WTC11 (cell line): Measurements from ENCODE around the gene SALL3. TPM values are rescaled to one million over a fixed set of nuclear protein-coding genes. Genes with fewer than 3 reads are reported as not detected.

ENCODE experiments used
- ATAC-seq: fragments of 200-7000 bp; cut with Tn5 transposase; 2 replicates; pipeline ENCODE4 v1.10.0; 2021; ENCODE audit warnings: mild to moderate bottlenecking, moderate library complexity
- CTCF ChIA-PET: fragments of 300-600 bp; sonication (Branson Sonifier 250); formaldehyde crosslinking; loops from one replicate; lab custom pipeline; 2021; ENCODE audit warnings: antibody characterized with exemption; lab: Charles Lee
- POLR2A ChIA-PET: fragments of 350-600 bp; sonication (Branson Sonifier 250); formaldehyde crosslinking; loops from one replicate; lab custom pipeline; 2021; ENCODE audit warnings: antibody characterized with exemption; lab: Charles Lee
- DNase-seq: peaks from one replicate; pipeline ENCODE4 v3.0.0; 2021; ENCODE audit warnings: low spot score
- H3K27ac Mint-ChIP-seq: 2 replicates; pipeline ENCODE4 v1.8.0; 2021; ENCODE audit warnings: mixed read lengths
- H3K27me3 Mint-ChIP-seq: 2 replicates; pipeline ENCODE4 v1.8.0; 2021; ENCODE audit warnings: low read depth, mild to moderate bottlenecking, moderate library complexity, mixed read lengths
- H3K36me3 Mint-ChIP-seq: 2 replicates; pipeline ENCODE4 v1.8.0; 2021; ENCODE audit warnings: mixed read lengths
- H3K4me1 Mint-ChIP-seq: 2 replicates; pipeline ENCODE4 v1.8.0; 2022; ENCODE audit warnings: mixed read lengths
- H3K4me3 Mint-ChIP-seq: 2 replicates; pipeline ENCODE4 v1.8.0; 2021; ENCODE audit warnings: mild to moderate bottlenecking, moderate library complexity, mixed read lengths
- H3K9me3 Mint-ChIP-seq: 2 replicates; pipeline ENCODE4 v1.8.0; 2021; ENCODE audit warnings: mixed read lengths
- AFF4 ChIP-seq: sonication (generic); formaldehyde crosslinking; IDR thresholded peaks from 2 replicates; pipeline ENCODE4 v1.8.1; 2023; ENCODE audit warnings: mild to moderate bottlenecking, missing genetic modification reagents, borderline replicate concordance
- ATF2 ChIP-seq: sonication (generic); formaldehyde crosslinking; IDR thresholded peaks from 2 replicates; pipeline ENCODE4 v1.8.1; 2022; ENCODE audit warnings: low read depth, missing genetic modification reagents, borderline replicate concordance
- CREB1 ChIP-seq: sonication (generic); formaldehyde crosslinking; IDR thresholded peaks from 2 replicates; pipeline ENCODE4 v1.8.0; 2023; ENCODE audit warnings: mild to moderate bottlenecking, missing genetic modification reagents
- ESRRA ChIP-seq: sonication (generic); formaldehyde crosslinking; IDR thresholded peaks from 2 replicates; pipeline ENCODE4 v1.8.1; 2022; ENCODE audit warnings: mild to moderate bottlenecking, missing genetic modification reagents, borderline replicate concordance
- ETV6 ChIP-seq: sonication (generic); formaldehyde crosslinking; IDR thresholded peaks from 2 replicates; pipeline ENCODE4 v1.8.1; 2022; ENCODE audit warnings: mild to moderate bottlenecking, missing genetic modification reagents
- FOXJ3 ChIP-seq: sonication (generic); formaldehyde crosslinking; IDR thresholded peaks from 2 replicates; pipeline ENCODE4 v1.9.0; 2021; ENCODE audit warnings: missing genetic modification reagents, mild to moderate bottlenecking, borderline replicate concordance
- FOXP1 ChIP-seq: sonication (generic); formaldehyde crosslinking; IDR thresholded peaks from 2 replicates; pipeline ENCODE4 v1.8.0; 2022; ENCODE audit warnings: missing genetic modification reagents, mild to moderate bottlenecking, moderate library complexity, borderline replicate concordance
- GRHL2 ChIP-seq: fragments of 250-450 bp; sonication (Bioruptor Pico); IDR thresholded peaks from 2 replicates; pipeline ENCODE4 v1.8.0; 2022; ENCODE audit warnings: mild to moderate bottlenecking, moderate library complexity; ENCODE audit not compliant: insufficient replicate concordance, severe bottlenecking
- GTF2I ChIP-seq: fragments of 250-450 bp; sonication (Bioruptor Pico); conservative IDR thresholded peaks from 2 replicates; pipeline ENCODE4 v1.4.0; 2021; ENCODE audit warnings: mild to moderate bottlenecking
- HMGXB4 ChIP-seq: sonication (generic); formaldehyde crosslinking; IDR thresholded peaks from 2 replicates; pipeline ENCODE4 v1.8.1; 2023; ENCODE audit warnings: mild to moderate bottlenecking, moderate library complexity, missing genetic modification reagents
- IRF1 ChIP-seq: sonication (generic); formaldehyde crosslinking; IDR thresholded peaks from 2 replicates; pipeline ENCODE4 v1.8.0; 2023; ENCODE audit warnings: missing genetic modification reagents
- JAZF1 ChIP-seq: fragments of 250-450 bp; sonication (Bioruptor Pico); IDR thresholded peaks from 2 replicates; pipeline ENCODE4 v1.9.0; 2021; ENCODE audit warnings: moderate library complexity, mild to moderate bottlenecking, inconsistent platforms
- MYBL2 ChIP-seq: sonication (generic); formaldehyde crosslinking; IDR thresholded peaks from 2 replicates; pipeline ENCODE4 v1.8.1; 2023; ENCODE audit warnings: mild to moderate bottlenecking, moderate library complexity, missing genetic modification reagents
- NFE2L1 ChIP-seq: sonication (generic); formaldehyde crosslinking; IDR thresholded peaks from 2 replicates; pipeline ENCODE4 v1.8.1; 2023; ENCODE audit warnings: missing genetic modification reagents
- NFYB ChIP-seq: sonication (generic); formaldehyde crosslinking; conservative IDR thresholded peaks from 2 replicates; pipeline ENCODE4 v1.8.0; 2022; ENCODE audit warnings: low read depth, missing genetic modification reagents
- PRDM15 ChIP-seq: sonication (generic); formaldehyde crosslinking; IDR thresholded peaks from 2 replicates; pipeline ENCODE4 v1.8.0; 2022; ENCODE audit warnings: missing genetic modification reagents
- RELA ChIP-seq: sonication (generic); formaldehyde crosslinking; IDR thresholded peaks from 2 replicates; pipeline ENCODE4 v1.8.1; 2022; ENCODE audit warnings: missing genetic modification reagents, mild to moderate bottlenecking, borderline replicate concordance
- SMAD3 ChIP-seq: sonication (generic); formaldehyde crosslinking; IDR thresholded peaks from 2 replicates; pipeline ENCODE4 v1.8.0; 2022; ENCODE audit warnings: missing genetic modification reagents, mild to moderate bottlenecking, borderline replicate concordance
- SP1 ChIP-seq: sonication (generic); formaldehyde crosslinking; conservative IDR thresholded peaks from 2 replicates; pipeline ENCODE4 v1.8.1; 2022; ENCODE audit warnings: missing genetic modification reagents
- USF1 ChIP-seq: sonication (generic); formaldehyde crosslinking; IDR thresholded peaks from 2 replicates; pipeline ENCODE4 v1.8.0; 2022; ENCODE audit warnings: mild to moderate bottlenecking, missing genetic modification reagents
- ZBTB21 ChIP-seq: sonication (generic); formaldehyde crosslinking; IDR thresholded peaks from 2 replicates; pipeline ENCODE4 v1.8.1; 2023; ENCODE audit warnings: mild to moderate bottlenecking, missing genetic modification reagents, borderline replicate concordance
- ZNF263 ChIP-seq: sonication (generic); formaldehyde crosslinking; IDR thresholded peaks from 2 replicates; pipeline ENCODE4 v1.8.1; 2022; ENCODE audit warnings: low read depth, mild to moderate bottlenecking, moderate library complexity, missing genetic modification reagents
- ZNF425 ChIP-seq: fragments of 250-450 bp; sonication (Bioruptor Pico); conservative IDR thresholded peaks from 2 replicates; pipeline ENCODE4 v1.9.0; 2021; ENCODE audit warnings: mild to moderate bottlenecking
- total RNA-seq: library from RNA; stranded (reverse); gene quantifications from 3 replicates; pipeline ENCODE4 v1.2.3, GENCODE V29; 2021

The SALL3 gene
- total RNA-seq, 1 experiment from 2014 or later, result 87.0 TPM

GRCh38 chr18:79030680-79031079, 51.1 kb downstream of the SALL3 start:
- no peak overlapping the region for H3K27ac Mint-ChIP-seq
- peaks cover 37% of the 10 kb centered on the region for H3K9me3 Mint-ChIP-seq
- CTCF ChIA-PET, result no interaction called here
- POLR2A ChIA-PET, result no interaction called here
- H3K4me1 Mint-ChIP-seq, result peaks cover 7% of the 10 kb centered on the region
- DNase-seq (no peak), ATAC-seq (no peak)
- H3K27me3 Mint-ChIP-seq, result 0 out of 2 replicates have a peak, but pooled peaks cover 3% of the 10 kb centered on the region
- TF ChIP-seq USF1 (CRISPR knock-in tag) (no peak), NFE2L1 (no peak), GRHL2 (CRISPR knock-in tag) (no peak), MYBL2 (CRISPR knock-in tag) (no peak), ESRRA (no peak), IRF1 (no peak), ETV6 (CRISPR knock-in tag) (no peak), NFYB (CRISPR knock-in tag) (no peak), FOXP1 (CRISPR knock-in tag) (no peak), HMGXB4 (CRISPR knock-in tag) (no peak), SP1 (no peak), SMAD3 (CRISPR knock-in tag) (no peak), GTF2I (CRISPR knock-in tag) (no peak), ZBTB21 (CRISPR knock-in tag) (no peak), ZNF425 (CRISPR knock-in tag) (no peak), ZNF263 (CRISPR knock-in tag) (no peak), FOXJ3 (CRISPR knock-in tag) (no peak), RELA (CRISPR knock-in tag) (no peak), JAZF1 (no peak), CREB1 (CRISPR knock-in tag) (no peak)
- H3K36me3 Mint-ChIP-seq, result peaks cover 16% of the 10 kb centered on the region
- H3K4me3 Mint-ChIP-seq, result no peak overlapping the region

- ATAC-seq (no peak), DNase-seq (no peak)
- Mint-ChIP-seq H3K27me3 (no peaks in the 10 kb centered on the region; the same call in 1 of the 2 replicates), H3K4me1 (no peaks in the 10 kb centered on the region), H3K27ac (no peak overlapping the region), H3K4me3 (no peak overlapping the region), H3K36me3 (peaks cover 28% of the 10 kb centered on the region), H3K9me3 (peaks cover 39% of the 10 kb centered on the region)
- POLR2A ChIA-PET, result no interaction called here
- CTCF ChIA-PET, result no interaction called here
- no peak for TF ChIP-seq AFF4
- no peak for TF ChIP-seq PRDM15 (CRISPR knock-in tag)
- TF ChIP-seq ATF2, result no peak
Observed at GRCh38 chr18:79042276-79042675, 62.7 kb downstream of the SALL3 start.
